Activated naive CD4-positive, alpha-beta T cell treated with anti-CD3 and anti-CD28 coated beads for 36 hours (primary cell): ENCODE measurements around the gene HOXB13. TPM values are rescaled to one million over a fixed set of nuclear protein-coding genes. Genes with fewer than 3 reads are reported as not detected.
"Not testable (repeated sequence)": the region's sequence is repeated elsewhere in the genome, so short reads cannot be mapped to it uniquely, and the experiment has no call there.

ENCODE experiments used
- CTCF ChIA-PET: fragments of 350-600 bp; sonication (Branson Sonifier 250); formaldehyde crosslinking; loops from one replicate; lab custom pipeline; 2021; ENCODE audit warnings: antibody characterized with exemption; lab: Charles Lee
- DNase-seq: peaks from one replicate; pipeline ENCODE4 v3.0.0-alpha.2; 2020
- H3K27ac Mint-ChIP-seq: one replicate; pipeline ENCODE4 v1.8.0; 2021; ENCODE audit warnings: mild to moderate bottlenecking, mixed read lengths
- H3K27me3 Mint-ChIP-seq: one replicate; pipeline ENCODE4 v1.8.0; 2021; ENCODE audit warnings: low read depth, mixed read lengths
- H3K36me3 Mint-ChIP-seq: one replicate; pipeline ENCODE4 v1.8.0; 2021; ENCODE audit warnings: low read depth, mixed read lengths
- H3K4me1 Mint-ChIP-seq: one replicate; pipeline ENCODE4 v1.8.0; 2021; ENCODE audit warnings: low read depth, mixed read lengths
- H3K4me3 Mint-ChIP-seq: one replicate; pipeline ENCODE4 v1.8.0; 2021; ENCODE audit warnings: mild to moderate bottlenecking, moderate library complexity, mixed read lengths
- H3K9me3 Mint-ChIP-seq: one replicate; pipeline ENCODE4 v1.8.0; 2021; ENCODE audit warnings: mixed read lengths
- intact Hi-C: fragments of 100-400 bp; cut with micrococcal nuclease; formaldehyde crosslinking; loops from one replicate; pipeline ENCODE4 v1.15.1; 2023
- total RNA-seq, 2 experiments: library from RNA; stranded (reverse); gene quantifications; one replicate each; pipeline ENCODE4 v1.2.3, GENCODE V29; 2021

The HOXB13 gene
- total RNA-seq, 2 experiments from 2014 or later = not detected

GRCh38 chr17:48722915-48723422 is 5.6 kb downstream of the HOXB13 start, which contains the start of gene PRAC2:
PRAC2 (plus strand) TSS chr17:48723185; CDS start chr17:48724411, 1,226 bp downstream.
- Mint-ChIP-seq H3K27ac (no peak within 1 kb of the TSS), H3K4me1 (peaks cover 43% of the 10 kb centered on the region), H3K27me3 (peaks cover 92% of the 10 kb centered on the region)

GRCh38 chr17:48722201-48722907 is 6.2 kb downstream of the HOXB13 start, which contains the start of gene PRAC1:
PRAC1 (minus strand) TSS chr17:48722518; CDS start chr17:48722392, 126 bp downstream.
- CTCF ChIA-PET = interaction anchor here (0.6 to 4.1 kb wide), 6 partner anchors 12 to 1192 kb away, joined by 3 to 64 read pairs (median 13); no protein-coding TSS in a partner anchor
- no peaks in the 10 kb centered on the region for H3K36me3 Mint-ChIP-seq
- H3K27ac Mint-ChIP-seq = no peak within 1 kb of the TSS
- peaks cover 41% of the 10 kb centered on the region for H3K4me1 Mint-ChIP-seq
- peaks cover 92% of the 10 kb centered on the region for H3K27me3 Mint-ChIP-seq
- DNase-seq = no peak
- peak within 1 kb of the TSS; percentile 46 for H3K4me3 Mint-ChIP-seq
- intact Hi-C loops = loop anchor here (5.0 to 10.0 kb wide), 2 partner anchors 110 to 272 kb away; partner anchors contain the start of genes HOXB7 and IGF2BP1
- H3K9me3 Mint-ChIP-seq = no peaks in the 10 kb centered on the region

More at GRCh38 chr17:48722915-48723422, 5.6 kb downstream of the HOXB13 start, which contains the start of gene PRAC2:
- no peak for DNase-seq
- intact Hi-C loops = loop anchor here (5.0 to 10.0 kb wide), 2 partner anchors 111 to 272 kb away; partner anchors contain the start of genes HOXB7 and IGF2BP1
- Mint-ChIP-seq H3K4me3 (peak within 1 kb of the TSS; percentile 46), H3K36me3 (no peaks in the 10 kb centered on the region), H3K9me3 (no peaks in the 10 kb centered on the region)
- CTCF ChIA-PET = interaction anchor here (0.6 to 4.1 kb wide), 21 partner anchors 10 to 1191 kb away, joined by 3 to 64 read pairs (median 7); no protein-coding TSS in a partner anchor

DNA sequence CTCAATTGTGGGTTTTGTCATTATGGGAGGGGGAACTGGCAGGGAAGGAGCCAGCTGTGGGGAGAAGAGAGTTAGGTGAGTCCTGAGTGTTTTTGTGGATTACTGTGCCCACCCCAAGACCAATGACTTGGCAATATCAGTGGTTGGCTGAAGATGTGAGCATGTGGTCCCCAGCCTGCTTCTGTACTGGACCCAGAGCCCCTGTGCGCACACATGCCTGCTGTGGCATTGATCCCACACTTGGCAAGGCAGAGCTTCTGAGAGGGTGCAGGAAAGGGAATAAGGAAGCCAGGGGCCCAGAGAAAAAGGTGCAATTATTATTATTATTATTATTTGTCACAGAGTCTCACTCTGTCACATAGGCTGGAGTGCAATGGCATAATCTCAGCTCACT is 7.5 kb downstream of the HOXB13 start:
- H3K27ac Mint-ChIP-seq = no peak overlapping the region
- CTCF ChIA-PET = interaction anchor here (0.6 to 2.7 kb wide), 6 partner anchors 14 to 158 kb away, joined by 3 to 15 read pairs (median 3); no protein-coding TSS in a partner anchor
- no peak for DNase-seq
- H3K9me3 Mint-ChIP-seq = no peaks in the 10 kb centered on the region
- peaks cover 39% of the 10 kb centered on the region for H3K4me1 Mint-ChIP-seq
- intact Hi-C loops = loop anchor here (5.0 to 10.0 kb wide), 2 partner anchors 109 to 274 kb away; partner anchors contain the start of genes HOXB7 and IGF2BP1
- no peak overlapping the region for H3K4me3 Mint-ChIP-seq
- H3K36me3 Mint-ChIP-seq = no peaks in the 10 kb centered on the region
- peaks cover 83% of the 10 kb centered on the region for H3K27me3 Mint-ChIP-seq

- Mint-ChIP-seq H3K27ac (no peak overlapping the region), H3K27me3 (peaks cover 81% of the 10 kb centered on the region), H3K36me3 (no peaks in the 10 kb centered on the region), H3K4me3 (no peak overlapping the region), H3K4me1 (peaks cover 39% of the 10 kb centered on the region), H3K9me3 (no peaks in the 10 kb centered on the region)
- intact Hi-C loops = loop anchor here (5.0 to 10.0 kb wide), 2 partner anchors 108 to 274 kb away; partner anchors contain the start of genes HOXB7 and IGF2BP1
- CTCF ChIA-PET = interaction anchor here (0.6 to 2.7 kb wide), 6 partner anchors 15 to 159 kb away, joined by 3 to 15 read pairs (median 3); no protein-coding TSS in a partner anchor
- no peak for DNase-seq
These were observed 8.1 kb downstream of the HOXB13 start for GRCh38 chr17:48720266-48721008.

DNA sequence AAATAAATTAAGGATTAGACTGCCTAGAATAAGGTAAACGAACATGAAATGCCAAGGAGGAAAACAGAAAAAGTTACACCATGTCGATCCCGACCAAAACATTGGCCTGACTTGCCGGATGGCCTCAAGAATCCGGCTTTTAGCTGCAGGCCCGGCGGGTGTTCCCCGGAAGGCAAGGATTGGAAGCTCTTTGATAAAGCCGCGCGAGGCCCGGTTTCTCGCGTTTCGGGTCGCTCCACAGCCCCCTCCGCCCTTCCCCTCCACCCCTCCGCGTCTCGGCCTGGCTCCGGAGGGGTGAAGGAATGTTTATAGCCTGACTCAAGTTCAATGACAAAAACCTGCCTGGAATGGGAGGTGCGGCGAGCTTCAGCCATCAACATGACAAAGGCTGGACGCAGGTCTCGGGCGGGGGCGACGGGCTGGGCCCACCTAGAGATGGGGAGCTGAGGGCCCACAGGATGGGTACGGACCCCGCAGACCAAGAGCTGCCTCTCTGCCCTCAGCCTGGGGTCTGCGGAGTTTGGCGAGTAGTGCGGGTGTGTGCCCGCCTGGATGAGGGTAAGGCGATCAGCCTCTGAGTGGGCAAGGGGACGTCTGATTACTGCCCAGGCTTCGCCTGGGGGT is 8.8 kb downstream of the HOXB13 start:
- H3K4me1 Mint-ChIP-seq = peaks cover 34% of the 10 kb centered on the region
- H3K27me3 Mint-ChIP-seq = peaks cover 75% of the 10 kb centered on the region
- H3K27ac Mint-ChIP-seq = no peak overlapping the region
- DNase-seq = no peak
- H3K36me3 Mint-ChIP-seq = no peaks in the 10 kb centered on the region
- CTCF ChIA-PET = interaction anchor here (0.7 to 2.7 kb wide), 3 partner anchors 8 to 159 kb away, joined by 3 to 15 read pairs (median 4); no protein-coding TSS in a partner anchor
- intact Hi-C loops = loop anchor here (2.0 to 10.0 kb wide), 3 partner anchors 13 to 275 kb away; partner anchors contain the start of genes HOXB7 and IGF2BP1
- no peak overlapping the region for H3K4me3 Mint-ChIP-seq
- no peaks in the 10 kb centered on the region for H3K9me3 Mint-ChIP-seq

- H3K27me3 Mint-ChIP-seq = peaks cover 70% of the 10 kb centered on the region
- DNase-seq = no peak
- no peaks in the 10 kb centered on the region for H3K9me3 Mint-ChIP-seq
- H3K27ac Mint-ChIP-seq = no peak overlapping the region
- H3K4me1 Mint-ChIP-seq = peaks cover 27% of the 10 kb centered on the region
- no peaks in the 10 kb centered on the region for H3K36me3 Mint-ChIP-seq
- peak overlapping the region; percentile 47 for H3K4me3 Mint-ChIP-seq
- CTCF ChIA-PET = interaction anchor here (0.7 to 2.7 kb wide), 8 partner anchors 9 to 165 kb away, joined by 3 to 15 read pairs (median 3); no protein-coding TSS in a partner anchor
- intact Hi-C loops = loop anchor here (2.0 kb wide), 1 partner anchor 14 kb away; no protein-coding TSS in a partner anchor
These were observed 9.5 kb downstream of the HOXB13 start for GRCh38 chr17:48718761-48719641.

GRCh38 chr17:48718227-48718760 is 10.3 kb downstream of the HOXB13 start:
- CTCF ChIA-PET = interaction anchor here (0.6 to 2.3 kb wide), 8 partner anchors 32 to 166 kb away, joined by 3 to 10 read pairs (median 4); no protein-coding TSS in a partner anchor
- intact Hi-C loops = loop anchor here (2.0 kb wide), 1 partner anchor 15 kb away; no protein-coding TSS in a partner anchor
- DNase-seq = no peak
- Mint-ChIP-seq H3K27ac (no peak overlapping the region), H3K4me1 (peaks cover 20% of the 10 kb centered on the region), H3K27me3 (peaks cover 66% of the 10 kb centered on the region), H3K9me3 (no peaks in the 10 kb centered on the region), H3K4me3 (no peak overlapping the region), H3K36me3 (no peaks in the 10 kb centered on the region)

DNA sequence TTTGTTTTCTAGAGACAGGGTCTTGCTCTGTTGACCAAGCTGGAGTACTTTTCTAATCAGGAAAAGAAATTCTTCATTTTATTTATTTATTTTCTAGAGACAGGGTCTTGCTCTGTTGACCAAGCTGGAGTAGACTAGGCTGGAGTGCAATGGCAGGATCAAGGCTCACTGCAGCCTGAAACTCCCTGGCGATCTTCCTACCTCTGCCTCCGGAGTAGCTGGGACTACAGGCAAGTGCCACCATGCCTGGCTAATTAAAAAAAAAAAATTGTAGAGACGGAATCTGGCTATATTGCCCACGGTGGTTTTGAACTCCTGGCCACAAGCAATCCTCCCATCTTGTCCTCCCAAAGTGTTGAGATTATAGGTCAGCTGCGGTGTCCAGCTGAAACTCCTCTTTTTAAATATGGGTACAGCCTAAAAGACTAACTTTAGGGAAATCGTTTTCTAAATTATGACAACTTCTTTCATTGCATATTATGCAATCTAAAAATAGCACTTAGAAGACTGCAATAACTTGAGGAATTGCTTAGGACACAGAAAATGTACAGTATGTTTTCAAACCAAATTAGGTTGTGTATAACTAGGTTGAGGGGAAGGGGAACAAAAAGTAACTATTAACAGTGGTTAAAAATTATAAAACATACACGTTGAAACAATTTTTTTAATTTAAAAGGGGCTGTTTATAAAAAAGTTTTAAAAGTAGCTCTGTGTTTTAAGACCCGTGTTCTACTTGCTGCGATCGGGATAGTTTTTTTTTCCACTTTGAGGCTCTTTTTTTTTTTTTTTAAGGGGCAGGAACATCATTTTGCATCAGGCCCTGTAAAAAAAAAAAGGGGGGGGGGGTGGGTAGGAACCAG is 11.0 kb downstream of the HOXB13 start:
- H3K27ac Mint-ChIP-seq = no peak overlapping the region
- intact Hi-C loops = loop anchor here (2.0 kb wide), 1 partner anchor 15 kb away; no protein-coding TSS in a partner anchor
- H3K4me3 Mint-ChIP-seq = no peak overlapping the region

DNA sequence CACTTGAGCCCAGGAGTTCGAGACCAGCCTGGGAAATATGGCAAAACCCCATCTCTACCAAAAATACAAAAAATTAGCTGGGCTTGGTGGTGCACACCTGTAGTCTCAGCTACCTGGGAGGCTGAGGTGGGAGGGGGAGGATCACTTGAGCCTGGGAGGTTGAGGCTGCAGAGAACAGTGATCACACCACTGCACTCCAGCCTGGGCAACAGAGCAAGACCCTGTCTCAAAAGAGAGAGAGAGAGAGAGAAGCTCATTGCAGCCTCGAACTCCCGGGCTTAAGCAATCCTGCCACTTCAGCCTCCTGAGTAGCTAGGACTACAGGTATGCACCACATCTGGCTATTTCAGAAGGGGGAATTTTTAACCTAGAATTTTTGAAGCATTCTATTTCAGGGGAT is 12.0 kb downstream of the HOXB13 start:
- DNase-seq, H3K36me3 Mint-ChIP-seq, H3K27ac Mint-ChIP-seq, CTCF ChIA-PET, H3K4me3 Mint-ChIP-seq, H3K9me3 Mint-ChIP-seq, intact Hi-C loops: not testable (repeated sequence)
- Mint-ChIP-seq H3K4me1 (peaks cover 13% of the 10 kb centered on the region), H3K27me3 (peaks cover 57% of the 10 kb centered on the region)

More for the DNA sequence above, 11.0 kb downstream of the HOXB13 start:
- Mint-ChIP-seq H3K9me3 (no peaks in the 10 kb centered on the region), H3K27me3 (peaks cover 64% of the 10 kb centered on the region), H3K4me1 (peaks cover 13% of the 10 kb centered on the region), H3K36me3 (no peaks in the 10 kb centered on the region)
- CTCF ChIA-PET = interaction anchor here (0.6 to 2.3 kb wide), 7 partner anchors 32 to 167 kb away, joined by 3 to 10 read pairs (median 4); no protein-coding TSS in a partner anchor
- no peak for DNase-seq
